ENCODE measurements around the gene FRMPD2. TPM values are rescaled to one million over a fixed set of nuclear protein-coding genes. Genes with fewer than 3 reads are reported as not detected.
"Not testable (repeated sequence)": the region's sequence is repeated elsewhere in the genome, so short reads cannot be mapped to it uniquely, and the experiment has no call there.

Gene FRMPD2
- total and polyA plus RNA-seq, 7 donors, result 0.09 TPM; not detected in 6

GRCh38 chr10:48282829-48283228 is 8.3 kb upstream of the FRMPD2 start:
- no peaks in the 10 kb centered on the region for H3K27me3 ChIP-seq
- no peak for DNase-seq
- intact Hi-C loops (cut with DNase I), result no loop called here
- no peak overlapping the region for H3K4me3 ChIP-seq
- TF ChIP-seq POLR2AphosphoS5 (IDR thresholded peaks at IDR 0.05) (no peak), CTCF (IDR thresholded peaks at IDR 0.05) (no peak), EP300 (IDR thresholded peaks at IDR 0.05) (no peak), POLR2A (IDR thresholded peaks at IDR 0.05) (no peak)
- H3K4me1 ChIP-seq, result peaks cover 0 to 7% (median 5%) of the 10 kb centered on the region in 4 donors
- no peaks in the 10 kb centered on the region for H3K36me3 ChIP-seq
- peaks cover 0 to 3% (median under 1%) of the 10 kb centered on the region in 4 donors for H3K9me3 ChIP-seq
- no peak overlapping the region for H3K27ac ChIP-seq

- intact Hi-C loops (cut with DNase I); H3K9me3 ChIP-seq; H3K36me3 ChIP-seq; H3K4me3 ChIP-seq; DNase-seq; H3K27ac ChIP-seq; H3K4me1 ChIP-seq; H3K27me3 ChIP-seq: not testable (repeated sequence)
- 74 to 81% methylated on average over 4 of the region's 4 CpGs for WGBS, 2 donors
Observed at GRCh38 chr10:48281697-48282096, 7.2 kb upstream of the FRMPD2 start.

GRCh38 chr10:48279081-48279751 is 4.7 kb upstream of the FRMPD2 start:
- 88 to 92% methylated on average over 2 of the region's 2 CpGs for WGBS, 2 donors
- no peak overlapping the region for H3K4me3 ChIP-seq
- no peak for DNase-seq
- peaks cover 0 to 3% (median under 1%) of the 10 kb centered on the region in 4 donors for H3K9me3 ChIP-seq
- no peaks in the 10 kb centered on the region for H3K27me3 ChIP-seq
- H3K27ac ChIP-seq, result no peak overlapping the region
- TF ChIP-seq CTCF (IDR thresholded peaks at IDR 0.05), result no peak
- no peak for TF ChIP-seq POLR2A (IDR thresholded peaks at IDR 0.05)
- no peak for TF ChIP-seq POLR2AphosphoS5 (IDR thresholded peaks at IDR 0.05)
- TF ChIP-seq EP300 (IDR thresholded peaks at IDR 0.05), result no peak
- H3K4me1 ChIP-seq, result no peaks in the 10 kb centered on the region
- intact Hi-C loops (cut with DNase I), result no loop called here
- no peaks in the 10 kb centered on the region for H3K36me3 ChIP-seq

- WGBS, 2 donors, result 94% methylated on average over 1 of the region's 1 CpG
- peaks cover 0 to 2% (median 0%) of the 10 kb centered on the region in 4 donors for H3K9me3 ChIP-seq
- no peaks in the 10 kb centered on the region for H3K27me3 ChIP-seq
- no peak overlapping the region for H3K27ac ChIP-seq
- intact Hi-C loops (cut with DNase I), result no loop called here
- TF ChIP-seq POLR2A (IDR thresholded peaks at IDR 0.05) (no peak), EP300 (IDR thresholded peaks at IDR 0.05) (no peak), POLR2AphosphoS5 (IDR thresholded peaks at IDR 0.05) (no peak), CTCF (IDR thresholded peaks at IDR 0.05) (no peak)
- H3K4me1 ChIP-seq, result no peaks in the 10 kb centered on the region
- no peak overlapping the region for H3K4me3 ChIP-seq
- no peaks in the 10 kb centered on the region for H3K36me3 ChIP-seq
- no peak for DNase-seq
Observed at GRCh38 chr10:48277093-48277492, 2.6 kb upstream of the FRMPD2 start.

GRCh38 chr10:48273741-48274140 is 755 bp downstream of the FRMPD2 start:
- 72 to 78% methylated on average over 2 of the region's 2 CpGs for WGBS, 2 donors
- no peak for DNase-seq
- Histone ChIP-seq H3K27me3 (no peaks in the 10 kb centered on the region), H3K4me1 (no peaks in the 10 kb centered on the region), H3K4me3 (no peak overlapping the region), H3K27ac (no peak overlapping the region), H3K36me3 (no peaks in the 10 kb centered on the region), H3K9me3 (no peaks in the 10 kb centered on the region)
- no peak for TF ChIP-seq POLR2A (IDR thresholded peaks at IDR 0.05)
- no peak for TF ChIP-seq CTCF (IDR thresholded peaks at IDR 0.05)
- no peak for TF ChIP-seq POLR2AphosphoS5 (IDR thresholded peaks at IDR 0.05)
- TF ChIP-seq EP300 (IDR thresholded peaks at IDR 0.05), result no peak
- intact Hi-C loops (cut with DNase I), result no loop called here

Data from sigmoid colon (tissue), 7 donors.